Stimulated activated CD8-positive, alpha-beta memory T cell treated with anti-CD3 and anti-CD28 coated beads, Interleukin-15, amount 100 ng/mL, for 48 hours (primary cell): Measurements from ENCODE around the gene RCBTB2.

ENCODE experiments used
- DNase-seq, 2 donors: peaks; one replicate each; pipeline ENCODE4 v3.0.0-alpha.2; 2020; ENCODE audit warnings: low read depth in 2 of 2

RCBTB2 gene

GRCh38 chr13:48531416-48532255 is 1.2 kb downstream of the RCBTB2 start:
- DNase-seq, result no peak

GRCh38 chr13:48530833-48531232 is 2.0 kb downstream of the RCBTB2 start:
- no peak for DNase-seq

- no peak for DNase-seq
These were observed 4.2 kb downstream of the RCBTB2 start for GRCh38 chr13:48528720-48529119.

GRCh38 chr13:48527955-48528354 is 4.9 kb downstream of the RCBTB2 start:
- DNase-seq, result no peak

GRCh38 chr13:48526286-48526685 is 6.6 kb downstream of the RCBTB2 start:
- DNase-seq, result no peak

GRCh38 chr13:48518083-48518482 is 14.8 kb downstream of the RCBTB2 start:
- DNase-seq, result no peak

- no peak for DNase-seq
These were observed 17.1 kb downstream of the RCBTB2 start for GRCh38 chr13:48515732-48516131.

- DNase-seq, result no peak
These were observed 18.1 kb downstream of the RCBTB2 start for GRCh38 chr13:48514793-48515192.

- DNase-seq, result no peak
These were observed 21.2 kb downstream of the RCBTB2 start for GRCh38 chr13:48511621-48512230.

GRCh38 chr13:48510698-48511097 is 22.2 kb downstream of the RCBTB2 start:
- DNase-seq, result no peak

- DNase-seq, result no peak
These were observed 24.9 kb downstream of the RCBTB2 start for GRCh38 chr13:48508011-48508410.

- DNase-seq, result no peak
These were observed 25.9 kb downstream of the RCBTB2 start for GRCh38 chr13:48507021-48507420.

- DNase-seq, result no peak
These were observed 26.7 kb downstream of the RCBTB2 start for GRCh38 chr13:48506092-48506701.

GRCh38 chr13:48505597-48506091 is 27.2 kb downstream of the RCBTB2 start:
- DNase-seq, result peak in 1 of 2 donors; percentile 32

- no peak for DNase-seq
These were observed 27.9 kb downstream of the RCBTB2 start for GRCh38 chr13:48505012-48505411.

GRCh38 chr13:48504606-48505005 is 28.3 kb downstream of the RCBTB2 start:
- DNase-seq, result no peak

- no peak for DNase-seq
These were observed 30.1 kb downstream of the RCBTB2 start for GRCh38 chr13:48502601-48503319.

GRCh38 chr13:48501705-48502104 is 31.2 kb downstream of the RCBTB2 start:
- no peak for DNase-seq

- no peak for DNase-seq
These were observed 32.2 kb downstream of the RCBTB2 start for GRCh38 chr13:48500652-48501197.

GRCh38 chr13:48497669-48498068 is 35.2 kb downstream of the RCBTB2 start:
- no peak for DNase-seq

- peak in 1 of 2 donors; percentile 32 for DNase-seq
These were observed 36.4 kb downstream of the RCBTB2 start for GRCh38 chr13:48496271-48497161.
